GM19463 (cell line): Measurements from ENCODE around the gene SLC38A2.
"Not testable (repeated sequence)": the region's sequence is repeated elsewhere in the genome, so short reads cannot be mapped to it uniquely, and the experiment has no call there.

Source experiments
- ATAC-seq: cut with Tn5 transposase; IDR thresholded peaks from one replicate; pipeline ENCODE4 v1.9.1; 2021; ENCODE audit warnings: mild to moderate bottlenecking, moderate library complexity; ENCODE audit not compliant: unreplicated experiment

The SLC38A2 gene

DNA sequence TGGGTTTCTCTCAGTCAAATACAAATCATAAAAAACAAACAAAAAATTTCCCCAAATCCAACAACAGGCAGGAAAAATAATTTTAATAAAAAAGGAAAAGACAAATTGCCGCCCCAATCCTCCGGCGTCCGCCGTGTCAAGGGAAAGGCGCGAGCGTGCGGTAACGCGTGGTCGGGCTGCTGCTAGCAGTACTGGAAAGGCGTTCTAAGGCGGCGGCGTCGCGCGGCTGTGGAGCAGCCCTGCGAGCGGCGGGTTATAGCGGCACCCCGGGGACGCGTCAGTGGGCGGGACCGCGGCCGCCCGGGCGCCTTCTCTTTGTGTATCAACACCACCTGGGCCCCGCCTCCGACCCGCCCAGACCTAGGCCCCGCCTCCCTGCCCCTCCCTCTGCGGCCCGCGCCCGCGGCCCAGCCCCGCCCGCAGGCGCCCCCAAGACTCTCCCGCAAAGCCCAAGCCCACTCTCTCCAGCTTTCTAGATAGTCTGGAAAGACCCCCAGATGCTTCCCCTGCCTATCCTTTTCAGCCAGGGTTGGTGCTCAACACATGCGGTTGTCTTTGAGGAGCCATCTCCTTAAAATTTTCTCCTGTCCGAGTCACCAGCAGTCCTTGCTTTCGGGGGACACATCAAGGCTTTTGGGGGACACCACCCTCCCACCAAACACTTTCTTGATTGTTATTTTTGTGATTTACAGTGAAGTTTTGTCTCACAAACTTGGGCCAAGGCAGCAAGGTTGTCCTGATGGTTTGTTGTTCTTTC, at the start of gene SLC38A2:
Gene SLC38A2, minus strand, starts transcription at position 230 of the 757 bp plus-strand sequence. CDS start 1,480 bp downstream, outside the sequence.
- ATAC-seq, result peak; percentile 87

DNA sequence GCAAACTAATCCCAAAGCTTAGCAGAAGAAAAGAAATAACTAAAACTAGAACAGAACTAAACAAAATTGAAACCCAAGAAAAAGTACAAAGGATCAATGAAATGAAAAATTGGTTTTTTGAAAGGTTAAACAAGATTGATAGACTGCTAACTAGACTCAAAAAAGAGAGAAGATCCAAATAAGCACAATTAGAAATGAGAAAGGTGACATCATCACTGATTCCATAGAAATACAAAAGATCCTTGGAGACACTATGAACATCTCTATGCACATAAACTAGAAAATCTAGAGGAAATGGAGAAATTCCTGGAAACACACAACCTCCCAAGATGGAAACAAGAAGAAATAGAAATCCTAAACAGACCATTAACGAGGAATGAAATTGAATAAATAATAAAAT, 47.1 kb upstream of the SLC38A2 start:
- no peak for ATAC-seq

DNA sequence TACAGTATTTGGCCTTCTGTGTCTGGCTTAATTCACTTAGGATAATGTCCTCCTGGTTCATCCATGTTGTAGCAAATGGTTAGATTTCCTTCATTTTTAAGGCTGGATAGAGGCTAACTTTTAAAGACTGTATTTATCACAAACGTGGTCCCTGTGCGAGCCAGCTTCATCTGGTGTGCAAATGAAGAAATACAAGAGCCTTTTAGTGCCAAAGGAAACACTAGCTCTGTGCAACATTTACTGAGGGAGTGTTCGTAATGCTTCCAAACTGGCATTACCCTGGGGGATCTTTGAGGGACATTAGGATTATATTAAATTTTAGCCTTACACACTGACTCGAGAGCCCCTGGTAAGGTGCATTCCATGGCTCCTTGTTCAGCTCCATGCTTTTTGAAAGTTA, 43.0 kb upstream of the SLC38A2 start:
- no peak for ATAC-seq

DNA sequence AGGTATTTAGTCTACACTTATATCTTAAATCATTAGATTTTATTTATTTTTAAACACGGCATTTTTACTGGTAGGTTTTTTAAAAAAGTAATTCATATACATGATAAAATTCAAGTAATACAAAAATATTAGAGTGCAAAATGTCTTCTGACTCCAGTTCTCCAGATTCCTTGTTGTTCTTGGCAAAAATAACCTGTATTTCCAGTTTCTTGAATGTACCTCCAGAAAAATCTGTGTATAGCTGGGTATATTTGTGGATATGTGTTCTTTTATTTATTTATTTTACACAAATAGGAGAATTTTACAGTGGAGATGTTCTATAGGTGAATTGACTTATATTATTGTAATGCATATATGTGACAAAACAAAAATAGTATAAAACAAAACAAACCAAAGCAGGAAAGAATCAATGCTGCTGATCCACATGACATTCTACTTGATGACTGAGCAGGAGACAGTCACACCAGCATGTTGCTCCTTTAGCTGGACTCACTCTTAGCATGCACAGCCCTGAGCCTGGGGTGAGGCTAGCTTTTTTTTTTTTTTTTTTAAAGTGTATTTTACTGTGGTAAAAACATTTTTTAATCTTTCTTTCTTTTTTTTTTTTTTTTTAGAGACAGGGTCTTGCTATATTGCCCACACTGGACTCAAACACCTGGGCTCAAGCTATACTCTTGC, 42.2 kb upstream of the SLC38A2 start:
- no peak for ATAC-seq

DNA sequence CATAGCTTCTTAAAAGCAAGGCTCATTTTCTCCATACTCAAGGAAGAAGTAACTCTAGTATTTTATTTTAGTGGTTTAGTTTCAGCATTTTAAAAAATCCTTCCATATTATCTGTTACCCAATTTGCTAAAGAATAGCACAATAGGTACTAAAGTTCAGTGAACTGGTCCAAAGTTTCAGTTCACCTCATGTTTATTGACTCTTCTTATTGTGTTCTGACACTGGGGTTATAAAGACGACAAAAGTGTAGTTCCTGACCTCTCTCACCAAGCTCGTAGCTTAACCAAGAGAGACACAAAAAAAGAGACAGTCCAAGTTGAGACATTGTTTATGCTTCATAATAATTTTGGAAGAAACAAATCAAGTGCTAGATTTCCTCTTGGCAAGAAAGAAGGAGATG, 40.8 kb upstream of the SLC38A2 start:
- no peak for ATAC-seq

DNA sequence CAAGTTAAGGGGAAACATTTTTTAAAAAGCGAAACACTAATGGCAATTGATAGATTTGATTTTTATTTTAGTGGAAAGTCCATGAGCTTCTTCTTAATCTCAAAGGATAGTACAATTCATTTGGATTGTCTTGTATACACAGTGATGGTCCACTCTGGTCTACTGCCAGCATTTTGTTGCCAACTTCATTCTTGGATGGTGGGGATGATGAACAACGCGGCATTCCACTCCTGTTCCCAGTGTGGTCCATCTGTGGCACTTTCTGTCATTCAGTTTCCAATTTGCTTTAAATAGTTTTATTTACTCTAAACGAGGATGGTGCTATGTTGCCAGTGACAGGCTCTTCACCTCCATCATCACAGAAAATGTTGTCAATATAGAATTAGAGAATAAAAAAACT, 40.3 kb upstream of the SLC38A2 start:
- no peak for ATAC-seq

DNA sequence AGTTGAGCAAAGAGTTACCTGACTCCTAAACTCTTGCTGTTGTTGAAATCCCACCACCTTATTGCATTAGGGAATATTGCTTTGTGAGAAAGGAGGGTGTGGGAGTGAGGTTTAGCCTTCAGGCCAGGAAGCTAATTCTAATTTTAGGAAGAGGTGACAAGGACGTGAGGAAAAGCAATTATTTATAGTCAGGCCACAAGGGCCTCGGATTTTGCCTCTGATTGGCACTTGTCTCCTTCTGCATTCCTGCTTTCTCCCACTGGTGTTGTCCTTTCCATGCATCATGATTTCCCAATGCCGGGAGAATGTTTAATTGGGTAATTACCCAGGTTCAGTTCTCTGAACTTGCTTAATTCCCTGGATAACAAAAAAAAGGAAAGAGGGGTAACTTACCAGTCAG, 37.9 kb upstream of the SLC38A2 start:
- ATAC-seq, result no peak

DNA sequence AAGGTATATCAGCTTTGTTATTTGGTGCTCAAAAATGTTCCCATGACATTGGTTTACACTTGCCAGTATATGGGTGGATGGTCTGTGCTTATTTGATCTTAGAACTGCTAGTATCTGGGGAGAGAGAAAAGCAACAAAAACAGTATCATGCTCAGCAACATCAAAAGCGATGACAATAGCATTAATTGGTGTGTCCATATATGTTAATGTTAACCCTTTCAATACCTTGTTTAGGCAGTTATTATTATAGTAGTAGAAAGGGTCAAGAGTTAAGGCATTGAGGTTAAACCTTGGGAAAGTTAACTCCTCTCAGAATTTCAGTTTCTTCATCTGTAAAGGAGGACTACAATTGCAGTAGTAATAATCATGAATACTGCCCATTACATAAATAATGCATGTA, 37.4 kb upstream of the SLC38A2 start:
- no peak for ATAC-seq

DNA sequence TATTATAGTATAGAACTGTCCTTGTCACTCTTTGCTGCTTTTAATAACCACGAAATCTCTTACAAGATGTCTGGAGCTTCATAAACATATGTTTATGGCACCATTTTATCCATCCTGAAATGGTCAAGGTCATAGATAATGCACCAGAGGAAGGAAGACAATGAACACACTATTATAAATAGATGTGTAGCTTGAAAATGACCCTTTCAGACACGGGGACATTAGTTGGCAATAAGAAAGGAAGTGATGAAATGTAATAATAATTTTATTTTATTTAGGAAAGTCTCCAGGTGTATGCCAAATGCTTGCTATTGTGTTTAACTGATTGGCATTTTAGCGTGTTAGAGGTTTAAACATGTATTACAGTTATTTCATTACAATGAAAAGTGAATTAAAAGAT, 36.8 kb upstream of the SLC38A2 start:
- ATAC-seq, result no peak

DNA sequence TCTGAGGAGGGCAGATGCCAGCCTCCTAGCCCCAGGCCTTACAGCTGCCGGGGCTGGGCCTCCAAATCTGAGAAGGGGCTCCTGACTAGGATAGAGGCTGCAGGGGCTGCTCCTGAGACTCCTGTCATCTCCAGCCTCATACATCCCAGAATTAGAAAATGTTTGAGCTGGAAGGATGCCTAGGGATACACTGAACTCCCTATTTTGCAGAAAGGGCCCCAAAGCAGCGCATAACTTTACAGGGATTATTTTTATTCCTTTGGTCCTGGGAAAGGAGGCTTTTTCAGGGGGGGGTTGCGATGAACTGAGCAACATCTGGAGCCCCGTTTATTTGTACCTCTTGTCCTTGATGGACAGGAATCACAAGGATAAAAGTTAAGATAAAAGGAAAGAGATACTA, 35.9 kb upstream of the SLC38A2 start:
- no peak for ATAC-seq

DNA sequence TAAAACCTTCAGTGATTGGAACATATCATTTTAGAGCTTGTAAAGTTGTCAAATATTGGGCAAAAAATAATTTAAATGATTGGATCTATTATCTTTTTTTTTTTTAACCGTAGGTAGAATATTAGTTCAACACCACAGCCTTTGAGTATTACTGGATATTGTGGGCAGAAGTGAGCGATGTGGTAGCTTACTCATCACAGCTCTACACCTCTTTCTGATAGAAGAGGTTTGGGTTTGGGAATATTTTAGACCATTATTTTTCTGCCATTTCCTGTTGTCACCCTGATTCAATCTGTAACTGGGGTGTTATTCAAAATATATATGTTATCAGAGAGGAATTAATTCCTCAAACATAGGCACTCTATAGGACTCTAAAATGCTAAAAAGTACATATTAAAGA, 34.8 kb upstream of the SLC38A2 start:
- no peak for ATAC-seq

DNA sequence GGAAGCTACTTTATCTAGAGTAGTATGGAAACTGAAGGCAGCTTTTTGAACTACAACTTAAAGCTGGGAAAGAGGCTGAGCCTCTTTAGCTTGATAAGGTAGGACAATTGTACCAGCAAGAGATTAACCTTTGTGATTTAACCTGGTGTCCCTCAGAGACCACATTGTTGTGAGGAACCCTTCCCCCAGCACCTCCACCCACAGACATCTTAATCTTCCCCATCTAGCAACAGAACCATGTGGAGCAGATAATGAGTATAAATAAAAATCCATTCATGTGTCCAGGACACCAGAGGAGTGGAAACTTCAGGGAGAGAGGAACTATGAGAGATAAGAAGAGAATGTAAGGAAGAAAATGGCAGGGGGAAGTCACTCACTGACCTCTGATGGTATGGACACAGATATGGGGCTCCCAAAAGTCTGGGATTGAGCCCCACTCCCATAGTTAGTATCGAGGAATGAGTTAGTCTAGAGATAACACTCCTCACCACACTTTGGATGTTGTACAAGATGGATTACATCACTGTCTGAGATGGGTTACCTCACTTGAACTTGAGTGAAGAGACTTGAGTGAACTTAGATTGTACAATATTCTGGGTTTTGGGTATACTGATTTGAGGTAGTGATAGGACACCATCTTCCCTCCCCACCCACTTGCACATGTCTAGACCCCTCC, 33.9 kb upstream of the SLC38A2 start:
- ATAC-seq, result no peak

DNA sequence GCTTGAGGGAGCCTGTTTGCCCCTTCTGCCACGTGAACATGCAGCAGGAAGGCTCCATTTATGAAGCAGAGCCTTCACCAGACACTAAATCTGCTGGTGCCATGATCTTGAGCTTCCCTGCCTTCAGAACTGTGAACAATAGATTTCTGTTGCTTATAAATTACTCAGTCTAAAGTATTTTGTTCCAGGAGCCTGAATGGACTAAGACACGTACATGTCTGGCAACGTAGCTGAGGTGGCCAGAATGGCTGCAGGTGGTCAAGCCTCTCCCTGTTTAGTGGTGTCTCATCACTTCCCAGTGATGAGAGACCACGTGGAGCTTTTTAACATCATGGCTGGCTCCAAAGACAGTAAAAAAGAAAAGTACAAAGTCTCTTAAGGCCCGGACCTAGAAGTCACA, 32.2 kb upstream of the SLC38A2 start:
- ATAC-seq, result no peak

DNA sequence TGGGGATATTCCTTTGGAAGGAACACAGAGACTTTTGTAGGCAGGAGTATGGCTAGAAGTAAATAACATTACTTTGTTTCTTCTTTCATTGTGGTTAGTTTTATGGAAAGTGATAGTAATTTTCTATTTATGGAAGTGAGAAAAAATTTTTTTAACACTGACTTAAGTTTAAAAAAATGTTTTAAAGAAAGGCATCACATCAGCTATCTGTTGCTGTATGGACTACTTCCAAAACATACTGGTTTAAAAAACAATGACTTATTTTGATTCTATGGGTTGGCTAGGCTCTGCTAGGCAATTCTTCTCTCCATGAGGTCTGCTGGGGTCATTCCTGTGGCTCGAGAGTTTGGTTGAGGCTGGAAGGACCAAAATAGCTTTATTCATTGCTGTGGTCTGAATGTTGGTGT, 31.7 kb upstream of the SLC38A2 start:
- ATAC-seq, result no peak

DNA sequence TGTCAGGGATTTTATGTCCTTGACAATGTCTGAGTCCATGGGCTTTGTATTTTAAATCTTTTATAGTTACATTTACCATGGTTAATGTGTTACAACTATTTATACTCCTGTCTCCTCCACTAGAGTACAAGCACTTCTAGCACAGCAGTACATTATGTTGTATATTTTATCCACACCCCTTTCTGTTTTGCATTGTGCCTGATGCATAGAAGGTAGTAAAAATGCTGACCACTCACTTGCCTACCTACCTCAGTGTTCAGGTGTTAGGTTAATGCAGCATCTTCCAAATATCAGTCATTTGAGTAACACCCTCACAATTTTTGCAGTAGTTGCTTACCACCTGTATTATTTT, 31.1 kb upstream of the SLC38A2 start:
- ATAC-seq, result no peak

DNA sequence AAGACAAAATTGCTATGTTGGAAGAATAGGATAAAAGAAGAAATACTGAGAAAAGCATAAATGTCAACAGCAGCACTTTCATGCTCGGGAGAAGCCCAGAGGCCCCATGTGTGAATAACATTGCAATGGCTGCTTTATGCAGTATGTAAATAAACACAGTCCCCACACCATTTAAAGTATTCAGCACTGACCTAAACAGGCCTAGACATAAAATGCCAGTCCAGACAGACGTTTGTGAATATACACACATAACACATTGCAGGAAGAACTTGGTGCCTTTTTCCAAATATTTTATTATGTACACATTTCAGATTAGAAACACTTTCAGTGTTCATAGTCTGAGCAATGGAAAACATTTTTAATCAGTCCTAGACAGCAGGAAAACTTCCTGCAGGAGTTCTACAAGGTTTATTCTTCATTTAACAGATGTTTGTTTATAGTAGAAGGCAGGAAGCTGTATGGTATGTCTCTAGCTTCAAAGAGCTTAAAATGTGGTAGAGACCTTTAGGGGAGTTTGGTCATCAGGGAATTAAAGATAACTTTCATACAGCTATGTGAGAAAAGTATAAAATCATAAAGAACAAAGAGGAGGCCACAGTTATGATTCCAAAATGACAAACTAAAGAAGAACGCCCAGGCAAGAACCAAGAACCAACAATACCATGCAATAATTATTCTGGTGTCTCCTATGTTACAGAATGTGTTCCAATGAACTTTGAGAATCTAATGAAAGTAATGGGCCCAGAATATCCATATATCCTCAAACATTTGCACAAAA, 30.6 kb upstream of the SLC38A2 start:
- no peak for ATAC-seq

DNA sequence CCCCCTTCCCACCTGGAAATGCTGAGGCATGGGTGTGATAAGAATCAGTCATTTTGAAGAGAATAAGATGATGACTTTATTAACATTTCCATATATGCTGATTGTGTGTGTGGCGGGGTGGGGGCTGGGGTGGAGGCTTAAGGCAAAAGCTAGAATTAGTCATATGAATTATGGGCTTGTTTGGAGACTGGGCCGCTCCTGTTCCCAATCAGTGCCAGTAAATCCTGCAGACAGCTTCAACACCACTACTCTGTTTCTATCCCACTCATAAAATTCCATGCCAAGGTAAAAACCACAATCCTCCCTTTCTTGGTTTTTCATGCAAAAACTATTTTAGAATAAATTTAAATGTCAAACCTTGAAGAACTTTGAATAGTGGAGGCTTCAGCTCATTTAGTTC, 29.9 kb upstream of the SLC38A2 start:
- ATAC-seq, result no peak

DNA sequence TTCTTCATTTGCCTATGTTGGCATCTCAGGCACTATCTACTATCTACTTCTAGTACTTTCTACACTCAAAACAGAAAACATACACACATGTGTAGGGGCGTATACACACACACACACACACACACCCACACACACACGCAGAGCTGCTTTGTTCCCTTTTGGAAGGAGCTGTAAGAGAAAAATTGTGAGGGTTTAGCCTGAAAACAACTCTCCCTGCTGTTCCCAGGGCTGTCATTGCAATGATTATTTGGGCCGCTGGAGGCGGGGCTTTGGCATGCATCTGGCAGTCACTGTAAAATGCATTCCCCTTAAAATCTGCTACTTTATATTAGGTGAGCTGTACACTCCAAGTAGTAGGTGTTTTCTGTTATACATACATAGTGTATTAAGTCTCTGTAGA, 29.1 kb upstream of the SLC38A2 start:
- ATAC-seq, result no peak

DNA sequence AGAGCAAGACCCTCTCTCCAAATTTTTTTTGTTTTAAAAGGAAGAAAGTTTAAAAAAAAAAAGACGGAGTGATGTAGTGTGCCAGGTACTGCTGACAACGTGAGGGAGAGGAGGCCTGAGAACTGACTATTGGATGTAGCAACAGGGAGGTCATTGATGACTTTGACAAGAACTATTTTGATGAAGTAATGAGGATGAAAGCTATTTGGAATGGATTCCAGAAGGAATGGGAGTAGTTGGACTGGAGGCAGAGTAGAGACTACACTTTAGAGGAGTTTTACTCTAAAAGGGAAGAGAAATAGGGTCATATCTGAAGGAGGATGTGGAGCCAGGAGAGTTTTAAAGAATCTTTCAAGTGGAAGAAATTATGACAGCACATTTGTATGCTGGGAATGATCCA, 27.8 kb upstream of the SLC38A2 start:
- no peak for ATAC-seq

DNA sequence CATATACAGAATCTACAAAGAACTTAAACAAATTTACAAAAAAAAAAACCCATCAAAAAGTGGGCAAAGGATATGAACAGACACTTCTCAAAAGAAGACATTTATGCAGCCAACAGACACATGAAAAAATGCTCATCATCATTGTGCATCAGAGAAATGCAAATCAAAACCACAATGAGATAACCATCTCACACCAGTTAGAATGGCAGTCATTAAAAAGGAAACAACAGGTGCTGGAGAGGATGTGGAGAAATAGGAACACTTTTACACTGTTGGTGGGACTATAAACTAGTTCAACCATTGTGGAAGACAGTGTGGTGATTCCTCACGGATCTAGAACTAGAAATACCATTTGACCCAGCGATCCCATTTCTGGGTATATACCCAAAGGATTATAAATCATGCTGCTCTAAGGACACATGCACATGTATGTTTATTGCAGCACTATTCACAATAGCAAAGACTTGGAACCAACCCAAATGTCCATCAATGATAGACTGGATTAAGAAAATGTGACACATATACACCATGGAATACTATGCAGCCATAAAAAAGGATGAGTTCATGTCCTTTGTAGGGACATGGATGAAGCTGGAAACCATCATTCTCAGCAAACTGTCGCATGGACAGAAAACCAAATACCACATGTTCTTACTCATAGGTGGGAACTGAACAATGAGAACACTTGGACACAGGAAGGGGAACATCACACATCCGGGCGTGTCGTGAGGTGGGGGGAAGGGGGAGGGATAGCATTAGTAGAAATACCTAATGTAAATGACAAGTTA, 27.1 kb upstream of the SLC38A2 start:
- ATAC-seq, result not testable (repeated sequence)

DNA sequence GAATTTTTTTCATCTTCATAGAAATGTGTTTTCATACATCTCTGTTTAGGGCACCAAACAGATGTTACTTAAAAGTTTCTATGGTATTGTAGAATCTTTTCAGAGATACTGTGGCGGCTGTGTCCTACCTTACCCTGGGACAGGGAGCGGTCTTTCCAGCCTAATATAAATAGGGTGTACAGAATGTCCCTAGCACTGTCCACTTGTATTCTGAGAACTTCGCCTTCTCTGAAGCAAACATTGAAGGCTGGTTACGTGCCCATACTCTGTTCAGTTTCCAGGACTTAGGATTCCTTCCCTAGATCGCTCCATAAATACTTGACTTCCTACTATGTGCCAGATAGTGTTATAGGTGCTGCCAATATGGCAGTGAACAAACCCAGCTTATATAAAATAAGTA, 24.3 kb upstream of the SLC38A2 start:
- ATAC-seq, result no peak
